Breast epithelium (tissue), 3 donors: ENCODE data around the gene RRAGB.

ENCODE experiments used
- POLR2A ChIP-seq: fragments of 450-650 bp; IDR thresholded peaks from one replicate; pipeline ENCODE4 v1.6.1; 2016; ENCODE audit warnings: antibody characterized with exemption, mild to moderate bottlenecking, moderate library complexity
- POLR2AphosphoS5 ChIP-seq, 3 donors: sonication (generic); formaldehyde crosslinking; IDR thresholded peaks; one replicate each; pipeline ENCODE4 v1.6.1; 2017; ENCODE audit warnings: antibody characterized with exemption in 3 of 3

DNA sequence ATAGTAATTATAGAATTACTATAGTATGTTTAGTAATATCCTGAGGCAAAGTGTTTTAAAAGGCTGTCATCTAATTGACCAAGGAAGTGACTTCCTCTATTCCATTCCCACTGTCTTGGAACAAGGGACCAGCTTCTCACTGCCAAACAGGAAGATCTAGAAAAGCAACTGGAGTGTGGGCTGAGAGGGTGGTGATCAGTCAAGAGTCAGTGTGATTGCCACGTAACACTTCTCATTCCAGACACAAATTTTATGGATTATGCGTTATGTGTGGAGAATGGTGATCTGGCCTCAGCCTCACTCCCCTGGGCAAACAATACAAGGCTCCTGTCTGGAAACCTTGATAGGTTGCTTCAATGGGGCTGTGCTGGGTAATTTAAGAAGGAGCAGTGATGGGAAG lies 60.0 kb downstream of the RRAGB start:
- no peak for TF ChIP-seq POLR2AphosphoS5 (IDR thresholded peaks at IDR 0.05)
- no peak for TF ChIP-seq POLR2A
